ENCODE results near the gene UBE2S.

UBE2S gene

GRCh38 chr19:55362990-55363716, 44.4 kb downstream of the UBE2S start, which contains the start of gene GARIN5B:
Gene GARIN5B, minus strand, starts transcription at chr19:55363260. Its CDS starts 194 bp downstream, at chr19:55363066.
- Histone ChIP-seq H3K4me1 (ENCODE audit: control insufficient read depth, insufficient read depth, low read length) (no peaks in the 10 kb centered on the region), H3K36me3 (ENCODE audit: control insufficient read depth, insufficient read depth, low read length) (no peaks in the 10 kb centered on the region), H3K9ac (ENCODE audit: low read depth, low read length) (peak within 1 kb of the TSS; percentile 24), H3K4me3 (ENCODE audit: low read depth, low read length) (no peak within 1 kb of the TSS), H3K27me3 (ENCODE audit: control insufficient read depth, insufficient read depth, low read length) (no peaks in the 10 kb centered on the region), H3K9me3 (ENCODE audit: control insufficient read depth, insufficient read depth, low read length) (no peaks in the 10 kb centered on the region)

GRCh38 chr19:55362174-55362989, 45.2 kb downstream of the UBE2S start:
- Histone ChIP-seq H3K9ac (ENCODE audit: low read depth, low read length) (no peak overlapping the region), H3K4me1 (ENCODE audit: control insufficient read depth, insufficient read depth, low read length) (no peaks in the 10 kb centered on the region), H3K27me3 (ENCODE audit: control insufficient read depth, insufficient read depth, low read length) (peaks cover 1% of the 10 kb centered on the region), H3K36me3 (ENCODE audit: control insufficient read depth, insufficient read depth, low read length) (no peaks in the 10 kb centered on the region), H3K4me3 (ENCODE audit: low read depth, low read length) (no peak overlapping the region), H3K9me3 (ENCODE audit: control insufficient read depth, insufficient read depth, low read length) (no peaks in the 10 kb centered on the region)

GRCh38 chr19:55360902-55361301, 46.7 kb downstream of the UBE2S start:
- H3K9me3 ChIP-seq (ENCODE audit: control insufficient read depth, insufficient read depth, low read length): no peaks in the 10 kb centered on the region
- no peaks in the 10 kb centered on the region for H3K36me3 ChIP-seq (ENCODE audit: control insufficient read depth, insufficient read depth, low read length)
- H3K4me3 ChIP-seq (ENCODE audit: low read depth, low read length): no peak overlapping the region
- H3K9ac ChIP-seq (ENCODE audit: low read depth, low read length): no peak overlapping the region
- H3K27me3 ChIP-seq (ENCODE audit: control insufficient read depth, insufficient read depth, low read length): peaks cover 10% of the 10 kb centered on the region
- no peaks in the 10 kb centered on the region for H3K4me1 ChIP-seq (ENCODE audit: control insufficient read depth, insufficient read depth, low read length)

DNA sequence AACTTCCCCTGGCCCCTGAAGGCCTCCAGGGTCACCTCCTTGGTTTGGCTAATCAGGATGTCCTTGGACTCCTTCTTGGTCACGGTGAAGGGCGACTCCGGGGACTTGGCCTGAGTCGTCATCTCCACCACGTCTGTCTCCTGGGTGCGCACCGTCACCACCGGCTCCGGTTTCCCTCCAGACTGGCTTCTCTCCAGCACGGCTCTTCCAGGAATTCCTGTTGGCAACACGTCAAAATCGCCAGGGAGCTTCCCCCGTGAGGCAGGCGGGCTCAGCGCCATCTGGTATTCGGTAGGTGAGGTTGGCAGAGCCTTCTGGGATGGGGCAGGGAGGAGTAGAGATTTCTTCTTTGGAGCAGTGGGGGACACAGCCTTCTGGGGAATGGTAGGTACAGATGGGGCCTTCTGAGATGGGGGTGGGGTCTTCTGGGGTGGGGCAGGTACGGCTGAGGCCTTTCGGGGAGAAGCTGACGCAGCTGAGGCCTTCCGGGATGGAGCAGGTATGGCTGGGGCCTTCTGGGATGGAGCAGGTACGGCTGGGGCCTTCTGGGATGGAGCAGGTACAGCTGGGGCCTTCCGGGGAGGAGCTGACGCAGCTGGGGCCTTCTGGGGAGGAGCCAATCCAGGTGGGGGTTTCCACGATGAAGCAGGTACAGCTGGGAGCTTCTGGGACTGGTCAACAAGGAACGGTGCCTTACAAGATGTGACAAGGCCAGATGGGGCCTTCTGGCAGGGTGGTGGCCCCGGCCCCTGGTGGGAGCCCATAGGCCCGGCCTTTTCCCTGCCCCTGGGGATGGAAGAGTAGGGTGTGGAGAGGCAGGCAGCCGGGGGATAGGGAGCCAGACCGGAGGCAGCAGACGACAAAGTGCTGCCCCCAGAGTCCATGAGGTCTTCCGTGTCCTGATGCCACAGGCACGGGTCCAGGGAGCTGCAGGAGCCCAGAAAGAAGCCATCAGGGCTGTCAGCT, 48.4 kb downstream of the UBE2S start:
- H3K36me3 ChIP-seq (ENCODE audit: control insufficient read depth, insufficient read depth, low read length): no peaks in the 10 kb centered on the region
- H3K4me1 ChIP-seq (ENCODE audit: control insufficient read depth, insufficient read depth, low read length): no peaks in the 10 kb centered on the region
- no peaks in the 10 kb centered on the region for H3K9me3 ChIP-seq (ENCODE audit: control insufficient read depth, insufficient read depth, low read length)
- no peak overlapping the region for H3K4me3 ChIP-seq (ENCODE audit: low read depth, low read length)
- H3K9ac ChIP-seq (ENCODE audit: low read depth, low read length): no peak overlapping the region
- H3K27me3 ChIP-seq (ENCODE audit: control insufficient read depth, insufficient read depth, low read length): peaks cover 18% of the 10 kb centered on the region

GRCh38 chr19:55358493-55358892, 49.1 kb downstream of the UBE2S start:
- Histone ChIP-seq H3K9me3 (ENCODE audit: control insufficient read depth, insufficient read depth, low read length) (no peaks in the 10 kb centered on the region), H3K9ac (ENCODE audit: low read depth, low read length) (no peak overlapping the region), H3K36me3 (ENCODE audit: control insufficient read depth, insufficient read depth, low read length) (no peaks in the 10 kb centered on the region), H3K27me3 (ENCODE audit: control insufficient read depth, insufficient read depth, low read length) (peaks cover 19% of the 10 kb centered on the region), H3K4me3 (ENCODE audit: low read depth, low read length) (no peak overlapping the region), H3K4me1 (ENCODE audit: control insufficient read depth, insufficient read depth, low read length) (no peaks in the 10 kb centered on the region)

GRCh38 chr19:55355213-55355821, 52.3 kb downstream of the UBE2S start:
- no peak overlapping the region for H3K9ac ChIP-seq (ENCODE audit: low read depth, low read length)
- H3K4me3 ChIP-seq (ENCODE audit: low read depth, low read length): no peak overlapping the region
- peaks cover 1% of the 10 kb centered on the region for H3K4me1 ChIP-seq (ENCODE audit: control insufficient read depth, insufficient read depth, low read length)
- H3K36me3 ChIP-seq (ENCODE audit: control insufficient read depth, insufficient read depth, low read length): peaks cover 8% of the 10 kb centered on the region
- H3K9me3 ChIP-seq (ENCODE audit: control insufficient read depth, insufficient read depth, low read length): no peaks in the 10 kb centered on the region
- peaks cover 35% of the 10 kb centered on the region for H3K27me3 ChIP-seq (ENCODE audit: control insufficient read depth, insufficient read depth, low read length)

GRCh38 chr19:55354698-55355212, 52.8 kb downstream of the UBE2S start, which contains the start of gene COX6B2:
Gene COX6B2, minus strand, starts transcription at chr19:55354719. Its CDS starts 198 bp downstream, at chr19:55354521.
- Histone ChIP-seq H3K9ac (ENCODE audit: low read depth, low read length) (no peak within 1 kb of the TSS), H3K4me1 (ENCODE audit: control insufficient read depth, insufficient read depth, low read length) (peaks cover 5% of the 10 kb centered on the region), H3K36me3 (ENCODE audit: control insufficient read depth, insufficient read depth, low read length) (peaks cover 12% of the 10 kb centered on the region), H3K27me3 (ENCODE audit: control insufficient read depth, insufficient read depth, low read length) (peaks cover 35% of the 10 kb centered on the region), H3K9me3 (ENCODE audit: control insufficient read depth, insufficient read depth, low read length) (no peaks in the 10 kb centered on the region), H3K4me3 (ENCODE audit: low read depth, low read length) (peak within 1 kb of the TSS; percentile 59)

GRCh38 chr19:55353803-55354697, 53.5 kb downstream of the UBE2S start:
- H3K4me1 ChIP-seq (ENCODE audit: control insufficient read depth, insufficient read depth, low read length): peaks cover 5% of the 10 kb centered on the region
- no peak overlapping the region for H3K9ac ChIP-seq (ENCODE audit: low read depth, low read length)
- H3K27me3 ChIP-seq (ENCODE audit: control insufficient read depth, insufficient read depth, low read length): peaks cover 35% of the 10 kb centered on the region

DNA sequence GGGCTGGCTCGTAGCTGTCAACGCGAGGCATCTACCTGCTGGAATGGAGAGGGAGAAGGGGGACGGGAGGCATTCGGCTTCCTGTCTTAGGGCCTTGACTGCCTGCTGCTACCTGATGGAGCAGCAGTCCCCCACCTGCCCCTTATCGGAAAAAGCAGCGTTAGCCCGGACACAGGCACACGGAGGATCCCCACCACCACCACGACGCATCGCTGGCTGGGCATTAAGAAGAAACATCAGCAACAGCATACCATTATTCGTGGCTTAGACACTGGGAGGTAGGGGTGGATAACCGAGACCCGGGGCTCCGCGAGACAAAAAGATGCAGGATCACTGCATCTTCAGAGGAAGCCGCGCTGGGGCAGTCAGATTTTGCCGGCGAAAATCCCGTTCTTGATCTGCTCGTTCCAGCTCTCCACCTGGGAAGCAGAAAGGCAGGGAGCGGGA, 54.2 kb downstream of the UBE2S start:
- peaks cover 35% of the 10 kb centered on the region for H3K27me3 ChIP-seq (ENCODE audit: control insufficient read depth, insufficient read depth, low read length)

More at GRCh38 chr19:55353803-55354697, 53.5 kb downstream of the UBE2S start:
- Histone ChIP-seq H3K36me3 (ENCODE audit: control insufficient read depth, insufficient read depth, low read length) (peaks cover 12% of the 10 kb centered on the region), H3K9me3 (ENCODE audit: control insufficient read depth, insufficient read depth, low read length) (no peaks in the 10 kb centered on the region), H3K4me3 (ENCODE audit: low read depth, low read length) (peak overlapping the region; percentile 59)

GRCh38 chr19:55352549-55353145, 54.9 kb downstream of the UBE2S start:
- H3K36me3 ChIP-seq (ENCODE audit: control insufficient read depth, insufficient read depth, low read length): peaks cover 12% of the 10 kb centered on the region
- no peak overlapping the region for H3K9ac ChIP-seq (ENCODE audit: low read depth, low read length)
- no peaks in the 10 kb centered on the region for H3K9me3 ChIP-seq (ENCODE audit: control insufficient read depth, insufficient read depth, low read length)
- peaks cover 35% of the 10 kb centered on the region for H3K27me3 ChIP-seq (ENCODE audit: control insufficient read depth, insufficient read depth, low read length)
- peak overlapping the region; percentile 59 for H3K4me3 ChIP-seq (ENCODE audit: low read depth, low read length)
- H3K4me1 ChIP-seq (ENCODE audit: control insufficient read depth, insufficient read depth, low read length): peaks cover 16% of the 10 kb centered on the region

More for the DNA sequence above, 54.2 kb downstream of the UBE2S start:
- Histone ChIP-seq H3K4me1 (ENCODE audit: control insufficient read depth, insufficient read depth, low read length) (peaks cover 9% of the 10 kb centered on the region), H3K36me3 (ENCODE audit: control insufficient read depth, insufficient read depth, low read length) (peaks cover 12% of the 10 kb centered on the region), H3K9ac (ENCODE audit: low read depth, low read length) (peak overlapping the region; percentile 47), H3K9me3 (ENCODE audit: control insufficient read depth, insufficient read depth, low read length) (no peaks in the 10 kb centered on the region), H3K4me3 (ENCODE audit: low read depth, low read length) (peak overlapping the region; percentile 59)
